ENCODE measurements around the gene PCCA. TPM values are rescaled to one million over a fixed set of nuclear protein-coding genes. Genes with fewer than 3 reads are reported as not detected.
"Not testable (repeated sequence)": the region's sequence is repeated elsewhere in the genome, so short reads cannot be mapped to it uniquely, and the experiment has no call there.

Gene PCCA
- total and polyA plus RNA-seq, 2 donors from 2014 or later: 86.2 to 222 TPM

DNA sequence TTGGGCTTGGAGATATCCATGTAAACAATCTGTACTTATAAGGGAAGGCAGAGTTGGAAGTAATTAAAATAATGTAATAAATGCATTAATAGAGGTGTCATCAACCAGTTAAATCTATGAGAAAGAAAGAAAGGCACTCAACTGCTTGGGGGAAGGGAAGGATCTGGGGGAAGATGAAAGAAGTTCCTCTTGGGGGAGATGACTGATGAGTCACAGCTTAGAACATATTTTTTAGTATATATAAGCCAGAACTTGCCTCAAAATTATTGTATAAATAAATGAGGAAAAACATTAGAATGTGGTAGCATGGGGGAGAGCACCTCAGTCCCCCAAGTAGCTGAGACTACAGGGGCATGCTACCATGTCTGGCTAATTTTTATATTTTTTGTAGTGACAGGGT, 293.9 kb downstream of the PCCA start:
- no peak for DNase-seq
- intact Hi-C loops (cut with DNase I): no loop called here
- H3K4me3 ChIP-seq (ENCODE audit: low read length in 3 of 3): no peak overlapping the region
- no peak overlapping the region for H3K27ac ChIP-seq (ENCODE audit: low read depth in 2 of 2, low read length in 2 of 2)
- no peaks in the 10 kb centered on the region for H3K4me1 ChIP-seq (ENCODE audit: control insufficient read depth in 2 of 3, insufficient read depth in 2 of 3, low read depth in 1 of 3, low read length in 3 of 3)
- FAIRE-seq: no peak
- H3K9ac ChIP-seq (ENCODE audit: low read length in 3 of 3): no peak overlapping the region
- TF ChIP-seq, protein P1, sequence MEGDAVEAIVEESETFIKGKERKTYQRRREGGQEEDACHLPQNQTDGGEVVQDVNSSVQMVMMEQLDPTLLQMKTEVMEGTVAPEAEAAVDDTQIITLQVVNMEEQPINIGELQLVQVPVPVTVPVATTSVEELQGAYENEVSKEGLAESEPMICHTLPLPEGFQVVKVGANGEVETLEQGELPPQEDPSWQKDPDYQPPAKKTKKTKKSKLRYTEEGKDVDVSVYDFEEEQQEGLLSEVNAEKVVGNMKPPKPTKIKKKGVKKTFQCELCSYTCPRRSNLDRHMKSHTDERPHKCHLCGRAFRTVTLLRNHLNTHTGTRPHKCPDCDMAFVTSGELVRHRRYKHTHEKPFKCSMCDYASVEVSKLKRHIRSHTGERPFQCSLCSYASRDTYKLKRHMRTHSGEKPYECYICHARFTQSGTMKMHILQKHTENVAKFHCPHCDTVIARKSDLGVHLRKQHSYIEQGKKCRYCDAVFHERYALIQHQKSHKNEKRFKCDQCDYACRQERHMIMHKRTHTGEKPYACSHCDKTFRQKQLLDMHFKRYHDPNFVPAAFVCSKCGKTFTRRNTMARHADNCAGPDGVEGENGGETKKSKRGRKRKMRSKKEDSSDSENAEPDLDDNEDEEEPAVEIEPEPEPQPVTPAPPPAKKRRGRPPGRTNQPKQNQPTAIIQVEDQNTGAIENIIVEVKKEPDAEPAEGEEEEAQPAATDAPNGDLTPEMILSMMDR (IDR thresholded peaks at IDR 0.05; ENCODE audit: borderline replicate concordance, extremely low read depth, insufficient read depth): no peak
- H3K9me3 ChIP-seq (ENCODE audit: control insufficient read depth in 2 of 3, insufficient read depth in 1 of 3, low read length in 3 of 3): peaks cover 0 to 3% (median 2%) of the 10 kb centered on the region in 3 donors
- H3K36me3 ChIP-seq (ENCODE audit: control insufficient read depth in 2 of 3, insufficient read depth in 3 of 3, low read length in 3 of 3): peaks cover 0 to 6% (median 2%) of the 10 kb centered on the region in 3 donors
- H3K27me3 ChIP-seq (ENCODE audit: control insufficient read depth, insufficient read depth, low read length): no peaks in the 10 kb centered on the region

- no peak overlapping the region for H3K27ac ChIP-seq (ENCODE audit: low read depth in 2 of 2, low read length in 2 of 2)
- no peak for FAIRE-seq
- TF ChIP-seq, protein P1 (IDR thresholded peaks at IDR 0.05; ENCODE audit: borderline replicate concordance, extremely low read depth, insufficient read depth): no peak
- H3K9me3 ChIP-seq (ENCODE audit: control insufficient read depth in 2 of 3, insufficient read depth in 1 of 3, low read length in 3 of 3): no peaks in the 10 kb centered on the region
- no peak for DNase-seq
- no peak overlapping the region for H3K9ac ChIP-seq (ENCODE audit: low read length in 3 of 3)
- peaks cover 0 to 6% (median 0%) of the 10 kb centered on the region in 3 donors for H3K36me3 ChIP-seq (ENCODE audit: control insufficient read depth in 2 of 3, insufficient read depth in 3 of 3, low read length in 3 of 3)
- no peak overlapping the region for H3K4me3 ChIP-seq (ENCODE audit: low read length in 3 of 3)
- no peaks in the 10 kb centered on the region for H3K27me3 ChIP-seq (ENCODE audit: control insufficient read depth, insufficient read depth, low read length)
- intact Hi-C loops (cut with DNase I): no loop called here
- no peaks in the 10 kb centered on the region for H3K4me1 ChIP-seq (ENCODE audit: control insufficient read depth in 2 of 3, insufficient read depth in 2 of 3, low read depth in 1 of 3, low read length in 3 of 3)
Measured at GRCh38 chr13:100387416-100387815, 298.5 kb downstream of the PCCA start.

DNA sequence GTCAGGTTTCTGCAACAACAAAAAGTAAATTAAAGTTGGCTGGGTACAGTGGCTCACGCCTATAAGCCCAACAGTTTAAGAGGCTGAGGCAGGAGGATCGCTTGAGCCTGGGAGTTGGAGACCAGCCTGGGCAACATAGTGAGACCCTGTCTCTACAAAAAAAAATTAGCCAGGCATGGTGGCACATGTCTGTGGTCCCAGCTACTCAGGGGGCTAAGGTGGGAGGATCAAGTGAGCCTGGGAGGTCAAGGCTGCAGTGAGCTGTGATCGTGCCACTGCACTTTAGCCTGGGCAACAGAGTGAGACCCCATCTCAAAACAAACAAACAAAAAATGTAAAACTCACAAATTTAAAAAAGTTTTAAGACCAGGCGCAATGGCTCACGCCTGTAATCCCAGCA, 299.3 kb downstream of the PCCA start:
- H3K27ac ChIP-seq (ENCODE audit: low read depth in 2 of 2, low read length in 2 of 2); H3K27me3 ChIP-seq (ENCODE audit: control insufficient read depth, insufficient read depth, low read length); H3K9me3 ChIP-seq (ENCODE audit: control insufficient read depth in 2 of 3, insufficient read depth in 1 of 3, low read length in 3 of 3); H3K4me1 ChIP-seq (ENCODE audit: control insufficient read depth in 2 of 3, insufficient read depth in 2 of 3, low read depth in 1 of 3, low read length in 3 of 3); H3K4me3 ChIP-seq (ENCODE audit: low read length in 3 of 3); H3K9ac ChIP-seq (ENCODE audit: low read length in 3 of 3); H3K36me3 ChIP-seq (ENCODE audit: control insufficient read depth in 2 of 3, insufficient read depth in 3 of 3, low read length in 3 of 3); intact Hi-C loops (cut with DNase I); DNase-seq; FAIRE-seq: not testable (repeated sequence)

- no peak for DNase-seq
- Histone ChIP-seq H3K4me3 (ENCODE audit: low read length in 3 of 3) (no peak overlapping the region), H3K27ac (ENCODE audit: low read depth in 2 of 2, low read length in 2 of 2) (no peak overlapping the region), H3K4me1 (ENCODE audit: control insufficient read depth in 2 of 3, insufficient read depth in 2 of 3, low read depth in 1 of 3, low read length in 3 of 3) (peaks cover 0 to 3% (median 0%) of the 10 kb centered on the region in 3 donors), H3K36me3 (ENCODE audit: control insufficient read depth in 2 of 3, insufficient read depth in 3 of 3, low read length in 3 of 3) (peaks cover 0 to 6% (median 0%) of the 10 kb centered on the region in 3 donors), H3K9me3 (ENCODE audit: control insufficient read depth in 2 of 3, insufficient read depth in 1 of 3, low read length in 3 of 3) (no peaks in the 10 kb centered on the region), H3K9ac (ENCODE audit: low read length in 3 of 3) (no peak overlapping the region), H3K27me3 (ENCODE audit: control insufficient read depth, insufficient read depth, low read length) (no peaks in the 10 kb centered on the region)
- intact Hi-C loops (cut with DNase I): no loop called here
- TF ChIP-seq, protein P1 (IDR thresholded peaks at IDR 0.05; ENCODE audit: borderline replicate concordance, extremely low read depth, insufficient read depth): no peak
- no peak for FAIRE-seq
Measured at GRCh38 chr13:100388923-100389322, 300.0 kb downstream of the PCCA start.
